ENCODE results near the gene PDPK1.
"Not testable (repeated sequence)": the region's sequence is repeated elsewhere in the genome, so short reads cannot be mapped to it uniquely, and the experiment has no call there.

DNA sequence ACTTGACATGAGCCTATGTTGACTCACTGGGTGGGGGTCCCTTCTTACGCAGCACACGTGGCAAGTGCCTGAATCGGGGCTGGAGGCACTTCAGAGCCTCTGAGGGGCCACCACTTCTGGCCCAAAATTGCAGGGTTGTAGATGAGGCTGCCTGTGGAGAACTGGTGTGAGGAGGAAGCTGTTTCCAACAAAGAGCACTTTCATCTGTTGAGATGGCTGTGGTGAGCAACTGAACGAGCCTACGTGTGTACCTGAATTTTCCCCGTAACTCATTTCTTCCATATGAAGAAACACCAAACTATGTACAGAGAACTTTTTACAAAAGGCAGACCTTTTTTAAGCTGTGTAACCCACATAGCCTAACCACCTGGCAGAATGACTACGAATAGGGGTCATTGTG, 64.4 kb downstream of the PDPK1 start:
- TF ChIP-seq, protein P1, sequence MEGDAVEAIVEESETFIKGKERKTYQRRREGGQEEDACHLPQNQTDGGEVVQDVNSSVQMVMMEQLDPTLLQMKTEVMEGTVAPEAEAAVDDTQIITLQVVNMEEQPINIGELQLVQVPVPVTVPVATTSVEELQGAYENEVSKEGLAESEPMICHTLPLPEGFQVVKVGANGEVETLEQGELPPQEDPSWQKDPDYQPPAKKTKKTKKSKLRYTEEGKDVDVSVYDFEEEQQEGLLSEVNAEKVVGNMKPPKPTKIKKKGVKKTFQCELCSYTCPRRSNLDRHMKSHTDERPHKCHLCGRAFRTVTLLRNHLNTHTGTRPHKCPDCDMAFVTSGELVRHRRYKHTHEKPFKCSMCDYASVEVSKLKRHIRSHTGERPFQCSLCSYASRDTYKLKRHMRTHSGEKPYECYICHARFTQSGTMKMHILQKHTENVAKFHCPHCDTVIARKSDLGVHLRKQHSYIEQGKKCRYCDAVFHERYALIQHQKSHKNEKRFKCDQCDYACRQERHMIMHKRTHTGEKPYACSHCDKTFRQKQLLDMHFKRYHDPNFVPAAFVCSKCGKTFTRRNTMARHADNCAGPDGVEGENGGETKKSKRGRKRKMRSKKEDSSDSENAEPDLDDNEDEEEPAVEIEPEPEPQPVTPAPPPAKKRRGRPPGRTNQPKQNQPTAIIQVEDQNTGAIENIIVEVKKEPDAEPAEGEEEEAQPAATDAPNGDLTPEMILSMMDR (IDR thresholded peaks at IDR 0.05), result not testable (repeated sequence)
- not testable (repeated sequence) for TF ChIP-seq POLR2A, POLR2AphosphoS5 (IDR thresholded peaks at IDR 0.05)
